Measurements from ENCODE around the gene KANK3. TPM values are rescaled to one million over a fixed set of nuclear protein-coding genes. Genes with fewer than 3 reads are reported as not detected.

KANK3 gene
- total and polyA plus RNA-seq, 7 donors, result 5.1 to 14.2 (median 9.1) TPM

DNA sequence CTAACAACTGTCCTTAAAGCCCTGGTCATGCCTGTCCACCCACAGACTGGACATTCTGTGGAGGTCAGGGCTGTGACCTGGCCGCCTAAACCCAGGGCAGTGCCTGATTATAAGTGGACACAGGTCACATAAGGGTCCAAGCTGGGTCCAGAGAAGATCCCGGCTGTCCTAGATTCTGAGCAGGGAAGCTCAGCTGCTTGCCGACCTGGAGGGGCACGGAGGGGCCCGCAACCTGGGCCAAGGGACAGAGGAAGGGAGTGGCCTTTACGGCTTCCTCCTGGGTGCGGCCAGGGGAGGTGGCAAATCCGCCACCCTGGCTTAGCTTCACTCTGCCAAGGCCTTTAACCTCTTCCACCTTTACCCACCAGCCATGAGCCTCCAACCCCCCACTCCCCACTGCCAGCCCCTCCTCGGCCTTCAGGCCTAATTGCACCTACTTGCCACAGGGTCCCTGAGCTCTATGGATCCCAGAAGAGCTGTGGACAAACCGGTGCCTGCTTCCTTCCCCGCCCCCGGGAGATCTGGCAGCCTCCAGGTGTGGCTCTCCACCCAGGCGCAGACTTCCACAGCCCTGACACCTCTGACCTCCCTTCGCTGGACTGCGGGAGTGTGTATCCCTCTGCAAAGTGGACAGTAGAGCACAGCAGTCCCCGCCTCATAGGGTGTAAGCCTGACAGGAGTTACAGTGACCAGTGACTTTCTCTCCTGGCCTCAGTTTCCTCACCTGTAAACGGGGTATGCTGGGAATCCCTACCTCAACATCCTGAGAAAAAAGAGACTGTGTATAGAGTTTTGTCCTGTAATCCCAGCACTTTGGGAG lies 36.6 kb downstream of the KANK3 start:
- H3K9me3 ChIP-seq, result no peaks in the 10 kb centered on the region
- DNase-seq, result peak; percentile 15 to 45
- H3K36me3 ChIP-seq (ENCODE audit: insufficient read depth in 1 of 2, low read depth in 1 of 2), result peaks cover 0 to 35% of the 10 kb centered on the region in 2 donors
- H3K27ac ChIP-seq, result no peak overlapping the region
- 64 to 68% (median 65%) methylated on average over 17 of the region's 17 CpGs for WGBS, 3 donors
- TF ChIP-seq, protein P1, sequence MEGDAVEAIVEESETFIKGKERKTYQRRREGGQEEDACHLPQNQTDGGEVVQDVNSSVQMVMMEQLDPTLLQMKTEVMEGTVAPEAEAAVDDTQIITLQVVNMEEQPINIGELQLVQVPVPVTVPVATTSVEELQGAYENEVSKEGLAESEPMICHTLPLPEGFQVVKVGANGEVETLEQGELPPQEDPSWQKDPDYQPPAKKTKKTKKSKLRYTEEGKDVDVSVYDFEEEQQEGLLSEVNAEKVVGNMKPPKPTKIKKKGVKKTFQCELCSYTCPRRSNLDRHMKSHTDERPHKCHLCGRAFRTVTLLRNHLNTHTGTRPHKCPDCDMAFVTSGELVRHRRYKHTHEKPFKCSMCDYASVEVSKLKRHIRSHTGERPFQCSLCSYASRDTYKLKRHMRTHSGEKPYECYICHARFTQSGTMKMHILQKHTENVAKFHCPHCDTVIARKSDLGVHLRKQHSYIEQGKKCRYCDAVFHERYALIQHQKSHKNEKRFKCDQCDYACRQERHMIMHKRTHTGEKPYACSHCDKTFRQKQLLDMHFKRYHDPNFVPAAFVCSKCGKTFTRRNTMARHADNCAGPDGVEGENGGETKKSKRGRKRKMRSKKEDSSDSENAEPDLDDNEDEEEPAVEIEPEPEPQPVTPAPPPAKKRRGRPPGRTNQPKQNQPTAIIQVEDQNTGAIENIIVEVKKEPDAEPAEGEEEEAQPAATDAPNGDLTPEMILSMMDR (IDR thresholded peaks at IDR 0.05), result no peak
- peak overlapping the region; percentile 73 for H3K4me3 ChIP-seq
- H3K4me1 ChIP-seq, result peaks cover 24% of the 10 kb centered on the region
- no peak for ATAC-seq
- no peaks in the 10 kb centered on the region for H3K27me3 ChIP-seq (ENCODE audit: insufficient read depth in 3 of 3, low read length in 2 of 3)
- intact Hi-C loops (cut with DNase I), result loop anchor here in 1 of 2 donors (5.0 kb wide), 1 partner anchor 39 kb away; no protein-coding TSS in a partner anchor

DNA sequence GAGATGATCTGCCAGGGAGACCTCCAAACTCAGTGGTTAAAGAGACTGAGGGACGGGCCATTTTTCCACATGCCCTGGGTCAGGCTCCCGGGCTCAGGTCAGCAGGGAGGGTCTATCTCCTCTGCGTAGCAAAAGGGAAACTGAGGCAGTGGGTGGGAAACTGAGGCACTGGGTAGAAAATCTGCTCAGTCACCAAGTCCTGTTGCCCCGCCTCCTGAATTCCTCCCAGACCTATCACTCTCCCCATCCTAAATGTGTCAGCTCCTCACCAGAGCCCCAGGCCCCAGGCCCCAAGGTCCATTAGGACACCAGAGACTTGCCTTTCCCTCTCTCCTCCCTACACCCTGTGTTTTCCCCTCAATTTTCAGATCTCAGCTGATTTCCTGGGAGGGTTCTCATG lies 37.3 kb downstream of the KANK3 start:
- no peak for ATAC-seq
- peak in 1 of 2 donors; percentile 23 for DNase-seq
- WGBS, 3 donors, result 75 to 98% (median 79%) methylated on average over 4 of the region's 4 CpGs
- Histone ChIP-seq H3K4me1 (peaks cover 21% of the 10 kb centered on the region), H3K36me3 (ENCODE audit: insufficient read depth in 1 of 2, low read depth in 1 of 2) (peaks cover 0 to 29% of the 10 kb centered on the region in 2 donors), H3K27ac (no peak overlapping the region), H3K4me3 (no peak overlapping the region), H3K27me3 (ENCODE audit: insufficient read depth in 3 of 3, low read length in 2 of 3) (no peaks in the 10 kb centered on the region), H3K9me3 (no peaks in the 10 kb centered on the region)
- TF ChIP-seq, protein P1 (IDR thresholded peaks at IDR 0.05), result no peak
- intact Hi-C loops (cut with DNase I), result loop anchor here in 1 of 2 donors (5.0 kb wide), 1 partner anchor 38 kb away; no protein-coding TSS in a partner anchor

DNA sequence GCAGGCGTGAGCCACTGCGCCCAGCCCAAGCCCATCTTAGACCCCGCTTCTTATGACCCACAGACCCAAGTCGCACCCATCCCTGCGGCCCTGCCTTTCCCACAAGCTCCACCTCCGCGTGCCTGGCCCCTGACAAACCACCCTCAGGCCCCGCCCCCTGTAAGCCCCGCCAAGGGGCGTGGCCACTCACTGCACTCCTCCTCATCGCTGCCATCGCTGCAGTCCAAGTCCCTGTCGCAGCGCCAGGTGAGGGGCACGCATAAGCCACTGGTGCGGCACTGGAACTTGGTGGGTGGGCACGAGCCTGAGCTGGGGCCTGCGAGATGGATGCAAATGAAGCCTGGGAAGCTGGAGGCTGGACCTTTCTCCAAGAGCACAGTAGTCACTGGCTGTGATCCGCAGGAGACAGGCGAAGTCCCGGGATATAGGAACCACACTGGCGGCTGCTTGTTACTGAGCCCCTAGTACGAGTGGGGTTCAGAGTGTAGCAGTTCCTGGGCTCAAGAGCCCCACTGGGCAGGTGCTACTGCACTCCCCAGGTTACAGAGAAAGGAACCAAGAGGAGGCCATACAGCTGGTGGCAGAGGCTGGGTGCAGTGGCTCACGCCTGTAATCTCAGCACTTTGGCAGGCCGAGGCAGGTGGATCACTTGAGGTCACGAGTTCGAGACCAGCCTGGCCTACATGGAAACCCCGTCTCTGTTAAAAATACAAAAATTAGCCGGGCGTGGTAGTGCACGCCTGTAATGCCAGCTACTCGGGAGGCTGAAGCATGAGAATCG lies 38.0 kb downstream of the KANK3 start:
- 80 to 84% (median 84%) methylated on average over 33 of the region's 33 CpGs for WGBS, 3 donors

DNA sequence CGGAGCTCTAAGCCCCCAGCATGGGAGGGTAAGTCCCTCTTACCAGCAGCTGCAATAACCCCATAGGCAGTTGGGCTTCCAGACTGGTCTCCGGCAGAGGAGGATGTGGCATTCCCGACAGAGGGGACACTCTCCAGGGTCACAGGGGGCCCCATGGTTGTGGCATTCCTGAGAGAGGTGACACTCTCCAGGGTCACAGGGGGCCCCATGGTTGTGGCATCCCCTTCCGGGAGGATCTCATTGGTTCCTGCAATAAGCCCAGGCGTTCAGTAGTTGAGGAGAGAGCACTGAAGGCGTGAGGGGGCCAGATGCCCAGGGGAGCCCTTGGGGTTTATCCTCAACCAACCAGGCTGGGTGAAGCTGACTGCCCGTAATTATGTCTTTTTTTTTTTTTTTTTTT lies 40.3 kb downstream of the KANK3 start:
- H3K36me3 ChIP-seq (ENCODE audit: insufficient read depth in 1 of 2, low read depth in 1 of 2), result peaks cover 0 to 10% of the 10 kb centered on the region in 2 donors
- no peaks in the 10 kb centered on the region for H3K9me3 ChIP-seq
- no peak for DNase-seq
- no peaks in the 10 kb centered on the region for H3K27me3 ChIP-seq (ENCODE audit: insufficient read depth in 3 of 3, low read length in 2 of 3)
- H3K27ac ChIP-seq, result no peak overlapping the region
- intact Hi-C loops (cut with DNase I), result no loop called here
- TF ChIP-seq, protein P1 (IDR thresholded peaks at IDR 0.05), result no peak
- no peak for ATAC-seq
- WGBS, 3 donors, result 49 to 68% (median 60%) methylated on average over 7 of the region's 7 CpGs
- H3K4me3 ChIP-seq, result no peak overlapping the region
- peaks cover 12% of the 10 kb centered on the region for H3K4me1 ChIP-seq

More for the DNA sequence above, 38.0 kb downstream of the KANK3 start:
- ATAC-seq (no peak), DNase-seq (peak in 1 of 2 donors; percentile 60)
- no peak overlapping the region for H3K4me3 ChIP-seq
- intact Hi-C loops (cut with DNase I), result loop anchor here in 1 of 2 donors (5.0 kb wide), 1 partner anchor 38 kb away; no protein-coding TSS in a partner anchor
- H3K27me3 ChIP-seq (ENCODE audit: insufficient read depth in 3 of 3, low read length in 2 of 3), result no peaks in the 10 kb centered on the region
- TF ChIP-seq, protein P1 (IDR thresholded peaks at IDR 0.05), result no peak
- peaks cover 0 to 22% of the 10 kb centered on the region in 2 donors for H3K36me3 ChIP-seq (ENCODE audit: insufficient read depth in 1 of 2, low read depth in 1 of 2)
- H3K9me3 ChIP-seq, result no peaks in the 10 kb centered on the region
- no peak overlapping the region for H3K27ac ChIP-seq
- peaks cover 21% of the 10 kb centered on the region for H3K4me1 ChIP-seq
